Stimulated activated CD4-positive, alpha-beta T cell treated with anti-CD3 and anti-CD28 coated beads, Interleukin-4, amount 100 ng/mL, for 4 hours (primary cell): ENCODE results near the gene CLIP1.

Experiments
- DNase-seq, 2 experiments: peaks; one replicate each; pipeline ENCODE4 v3.0.0-alpha.2; 2020

The CLIP1 gene

DNA sequence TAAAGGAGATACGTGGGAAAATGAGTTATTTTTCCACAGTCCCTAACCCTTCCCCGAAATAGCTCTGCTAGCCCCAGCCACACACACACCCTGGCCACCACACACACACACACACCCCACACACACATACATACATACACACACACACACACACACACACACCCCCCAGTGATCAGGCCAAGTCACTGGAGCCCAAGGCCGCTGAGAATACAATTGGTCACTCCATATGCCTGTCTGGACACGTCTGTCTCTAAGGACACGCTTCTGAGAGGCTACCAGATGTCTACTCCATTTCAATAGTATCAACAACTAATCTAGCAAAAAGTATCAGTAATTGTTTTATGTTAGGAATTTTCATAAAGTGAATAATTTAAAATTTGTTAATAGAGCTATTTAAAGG, 183.6 kb downstream of the CLIP1 start:
- no peak for DNase-seq

DNA sequence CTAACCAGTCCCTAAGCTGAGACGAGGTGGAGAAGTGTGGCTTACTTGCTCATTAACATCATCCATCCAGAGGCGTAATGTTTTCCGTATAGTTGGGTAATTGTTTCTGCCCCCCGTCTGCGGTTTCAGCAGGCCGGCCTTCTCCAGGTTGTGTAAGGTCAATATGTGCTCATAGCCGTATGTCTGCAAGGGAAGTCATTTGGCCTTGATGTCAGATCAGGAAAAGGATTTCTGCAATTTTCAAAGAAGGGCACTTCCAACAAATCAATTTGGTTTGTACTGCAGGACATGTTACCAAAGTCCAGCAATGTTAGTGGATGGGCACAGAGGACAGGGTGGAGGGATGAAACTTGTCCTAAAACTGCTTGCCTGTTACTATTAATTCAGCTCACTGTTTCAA, 186.7 kb downstream of the CLIP1 start:
- no peak for DNase-seq

- no peak for DNase-seq
Observed at GRCh38 chr12:122232691-122233090, 189.8 kb downstream of the CLIP1 start.

- DNase-seq: no peak
Observed at GRCh38 chr12:122230798-122231197, 191.7 kb downstream of the CLIP1 start.

GRCh38 chr12:122228092-122228491, 194.4 kb downstream of the CLIP1 start:
- no peak for DNase-seq

GRCh38 chr12:122227341-122227740, 195.1 kb downstream of the CLIP1 start:
- DNase-seq: peak in 1 of 2 experiments; percentile 20

DNA sequence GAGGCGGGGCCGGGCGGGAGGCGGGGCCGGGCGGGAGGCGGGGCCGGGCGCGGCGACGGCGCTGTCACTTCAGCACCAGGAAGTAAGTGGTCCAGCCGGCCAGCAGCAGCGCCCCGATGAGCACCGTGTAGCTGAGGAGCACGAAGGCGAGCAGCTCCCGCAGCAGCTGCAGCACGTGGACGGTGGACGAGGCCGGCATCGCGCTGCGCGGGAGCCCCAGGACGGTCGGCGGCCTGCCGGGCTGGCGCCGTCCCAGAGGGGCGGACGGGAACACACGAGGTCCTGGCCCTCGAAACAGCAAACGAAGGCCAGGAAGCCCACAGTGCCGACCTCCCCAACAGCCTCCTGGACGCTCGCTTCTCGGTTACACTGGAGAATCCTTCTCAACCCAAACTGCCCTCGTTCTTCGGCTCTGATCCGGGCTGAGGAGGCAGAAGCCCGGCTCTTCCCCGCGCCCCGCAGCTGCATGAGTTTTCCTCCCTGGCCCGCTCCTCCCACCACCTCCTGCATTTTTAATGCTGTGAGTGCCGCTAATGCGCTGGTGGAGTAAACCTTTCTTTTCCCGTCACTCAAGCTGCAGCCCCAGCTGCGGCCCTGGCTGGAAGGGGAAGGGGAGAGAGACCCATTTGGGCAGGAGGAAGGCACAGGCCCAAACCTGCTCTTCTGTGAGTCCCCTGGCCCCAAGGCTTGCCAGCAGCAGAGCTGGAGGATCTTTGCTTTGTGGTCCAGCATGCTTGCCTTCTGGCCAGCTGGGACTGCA, 195.9 kb downstream of the CLIP1 start:
- DNase-seq: no peak

DNA sequence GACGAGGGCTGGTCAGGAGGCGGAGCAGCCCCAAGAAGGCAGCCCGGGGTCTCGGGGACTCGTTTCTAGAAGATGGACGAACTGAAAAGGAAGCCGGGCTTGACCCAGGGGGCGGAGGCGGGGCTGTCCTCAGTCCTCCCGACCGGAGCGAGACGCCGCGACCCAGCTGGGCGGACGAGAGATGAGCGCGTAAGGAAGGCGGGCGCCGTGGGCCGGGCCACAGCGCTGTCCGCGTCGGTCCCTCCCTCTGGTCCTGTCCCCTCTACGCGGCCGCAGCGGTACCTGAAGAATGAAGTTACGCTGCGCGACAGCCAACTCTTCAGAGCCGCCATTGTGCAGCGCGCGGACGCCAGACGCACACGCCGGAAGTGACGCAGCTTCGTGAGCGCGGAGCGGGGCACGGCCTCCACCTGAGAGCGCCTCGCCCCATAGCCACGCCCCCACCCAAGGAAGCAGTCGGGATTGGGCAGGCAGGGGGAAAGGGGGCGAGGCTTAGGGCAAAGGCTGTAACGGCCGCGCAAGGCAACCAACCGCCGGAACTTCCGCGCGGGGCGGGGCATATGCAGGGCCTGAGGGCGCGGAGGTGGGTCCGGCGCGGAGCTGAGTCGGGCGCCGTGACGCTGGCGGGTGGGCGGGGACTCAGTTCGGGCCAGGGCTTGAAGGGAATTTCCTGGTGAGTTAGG, 196.6 kb downstream of the CLIP1 start, which contains the start of gene DIABLO:
TSS of gene DIABLO (minus strand) at position 370 of the 683 bp plus-strand sequence. CDS start at position 332, 38 bp downstream.
- peak; percentile 100 for DNase-seq
